Activated CD4-positive, alpha-beta T cell treated with anti-CD3 and anti-CD28 coated beads for 24 hours (primary cell): ENCODE results near the gene KCNT2.

Experiments
- DNase-seq, 2 donors: peaks; one replicate each; pipeline ENCODE4 v3.0.0-alpha.2; 2020; ENCODE audit warnings: low read depth in 2 of 2

Gene KCNT2

DNA sequence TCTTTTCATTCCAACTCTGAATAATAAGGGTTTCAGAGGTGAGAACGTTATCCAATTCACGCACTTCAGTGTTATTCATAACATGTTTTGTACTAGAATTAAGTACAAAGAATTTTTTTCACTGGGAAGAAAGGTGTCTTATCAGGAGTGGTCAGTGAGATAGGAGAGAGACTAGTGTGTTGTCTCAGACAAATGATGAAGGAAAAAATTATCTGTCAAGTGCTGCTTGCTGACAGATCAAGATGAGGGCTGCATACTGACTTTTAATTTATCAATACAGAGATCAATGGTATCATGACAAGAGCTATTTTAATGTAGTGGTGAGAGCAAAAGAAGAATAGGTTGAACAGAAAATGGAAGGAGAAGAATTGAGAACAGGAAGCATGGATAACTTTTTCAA, 402.4 kb downstream of the KCNT2 start:
- no peak for DNase-seq

GRCh38 chr1:196196486-196196885, 411.8 kb downstream of the KCNT2 start:
- no peak for DNase-seq

- no peak for DNase-seq
Observed at GRCh38 chr1:196193896-196194559, 414.2 kb downstream of the KCNT2 start.

DNA sequence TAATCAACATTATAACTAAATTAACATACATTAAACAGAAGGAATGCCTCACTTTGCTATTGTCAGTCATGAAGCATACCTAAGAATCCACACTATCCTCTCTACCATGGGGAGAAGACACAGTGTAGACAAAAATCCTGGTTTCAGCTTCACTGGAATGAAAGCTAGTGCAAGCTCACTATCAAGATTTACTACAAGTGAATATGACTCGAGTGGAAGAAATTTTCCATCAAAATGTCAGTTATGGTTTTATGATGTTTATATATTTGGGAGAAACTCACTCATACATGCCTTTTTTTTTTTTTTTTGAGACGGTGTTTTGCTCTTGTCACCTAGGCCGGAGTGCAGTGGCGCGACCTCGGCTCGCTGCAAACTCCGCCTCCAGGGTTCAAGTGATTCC, 424.3 kb downstream of the KCNT2 start:
- no peak for DNase-seq

DNA sequence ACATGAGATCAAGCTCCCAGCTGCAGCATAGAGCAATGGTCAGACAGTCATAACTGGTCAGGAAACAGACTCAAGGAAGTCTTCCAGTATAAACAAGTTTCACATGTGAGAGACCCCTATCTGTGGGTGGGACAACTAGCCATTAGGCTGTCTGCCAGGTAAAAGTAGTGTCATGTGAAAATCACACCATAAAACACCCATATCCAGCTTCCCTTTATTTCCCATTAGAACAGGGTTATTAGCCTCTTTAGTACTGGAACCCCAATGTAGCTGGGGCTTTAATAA, 426.7 kb downstream of the KCNT2 start:
- DNase-seq = no peak

GRCh38 chr1:196180847-196181593, 427.2 kb downstream of the KCNT2 start:
- DNase-seq = no peak

DNA sequence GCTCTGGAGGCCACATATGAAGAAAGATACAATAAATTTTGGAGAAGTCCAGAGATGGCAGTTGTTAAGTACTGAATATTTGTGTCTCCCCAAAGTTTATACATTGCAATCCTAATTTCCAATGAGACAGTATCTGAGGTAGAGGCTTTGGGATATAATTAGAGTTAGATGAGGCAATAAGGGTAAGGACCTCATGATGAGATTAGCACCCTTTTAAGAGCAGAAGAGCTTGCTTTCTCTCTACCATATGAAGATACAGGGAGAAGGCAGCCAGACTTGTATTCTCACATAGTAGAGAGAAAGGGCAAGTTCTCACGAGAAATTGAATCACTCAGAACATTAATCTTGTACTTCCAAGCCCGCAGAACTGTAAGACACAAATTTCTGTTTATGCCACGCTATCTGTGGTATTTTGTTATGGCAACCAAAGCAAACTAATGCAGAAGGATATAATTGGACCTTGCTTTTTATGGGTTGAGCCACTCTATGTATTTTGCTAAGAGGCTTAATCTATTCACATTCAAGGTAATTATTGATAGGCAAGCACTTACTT, 430.1 kb downstream of the KCNT2 start:
- no peak for DNase-seq
